ENCODE data around the gene INA.
"Not testable (repeated sequence)": the region's sequence is repeated elsewhere in the genome, so short reads cannot be mapped to it uniquely, and the experiment has no call there.

The INA gene

GRCh38 chr10:103276896-103277712 is at the start of gene INA:
INA (plus strand) TSS chr10:103277138; CDS start chr10:103277212, 74 bp downstream.
- DNase-seq: peak; percentile 26 to 33

- no peak for DNase-seq
Observed at GRCh38 chr10:103227416-103227815, 49.5 kb upstream of the INA start.

GRCh38 chr10:103231047-103231551 is 45.8 kb upstream of the INA start:
- DNase-seq: no peak

GRCh38 chr10:103232131-103232673 is 44.7 kb upstream of the INA start:
- DNase-seq: no peak

- DNase-seq: no peak
Observed at GRCh38 chr10:103232772-103233488, 44.0 kb upstream of the INA start.

GRCh38 chr10:103235775-103236174 is 41.2 kb upstream of the INA start:
- DNase-seq: no peak

- no peak for DNase-seq
Observed at GRCh38 chr10:103238506-103239252, 38.3 kb upstream of the INA start.

- DNase-seq: no peak
Observed at GRCh38 chr10:103241262-103242011, 35.5 kb upstream of the INA start.

GRCh38 chr10:103244666-103245271 is 32.2 kb upstream of the INA start:
- DNase-seq: peak; percentile 64 to 75

- not testable (repeated sequence) for DNase-seq
Observed at GRCh38 chr10:103245587-103245986, 31.4 kb upstream of the INA start, which contains the start of gene RPEL1. RPEL1 (plus strand) TSS chr10:103245887; CDS start chr10:103245997, 110 bp downstream.

- DNase-seq: no peak
Observed at GRCh38 chr10:103246324-103246723, 30.6 kb upstream of the INA start.

GRCh38 chr10:103254113-103254512 is 22.8 kb upstream of the INA start:
- no peak for DNase-seq

GRCh38 chr10:103254538-103255325 is 22.2 kb upstream of the INA start:
- DNase-seq: no peak

- no peak for DNase-seq
Observed at GRCh38 chr10:103256613-103257012, 20.3 kb upstream of the INA start.

- DNase-seq: no peak
Observed at GRCh38 chr10:103257812-103258211, 19.1 kb upstream of the INA start.

- not testable (repeated sequence) for DNase-seq
Observed at GRCh38 chr10:103258928-103259327, 18.0 kb upstream of the INA start.

GRCh38 chr10:103259989-103260388 is 16.9 kb upstream of the INA start:
- no peak for DNase-seq

GRCh38 chr10:103262229-103262628 is 14.7 kb upstream of the INA start:
- no peak for DNase-seq

GRCh38 chr10:103265717-103266329 is 11.1 kb upstream of the INA start:
- peak; percentile 40 to 52 for DNase-seq

GRCh38 chr10:103273041-103273441 is 3.9 kb upstream of the INA start:
- no peak for DNase-seq
